ENCODE results near the gene ENTREP1.
"Not testable (repeated sequence)": the region's sequence is repeated elsewhere in the genome, so short reads cannot be mapped to it uniquely, and the experiment has no call there.

The ENTREP1 gene

DNA sequence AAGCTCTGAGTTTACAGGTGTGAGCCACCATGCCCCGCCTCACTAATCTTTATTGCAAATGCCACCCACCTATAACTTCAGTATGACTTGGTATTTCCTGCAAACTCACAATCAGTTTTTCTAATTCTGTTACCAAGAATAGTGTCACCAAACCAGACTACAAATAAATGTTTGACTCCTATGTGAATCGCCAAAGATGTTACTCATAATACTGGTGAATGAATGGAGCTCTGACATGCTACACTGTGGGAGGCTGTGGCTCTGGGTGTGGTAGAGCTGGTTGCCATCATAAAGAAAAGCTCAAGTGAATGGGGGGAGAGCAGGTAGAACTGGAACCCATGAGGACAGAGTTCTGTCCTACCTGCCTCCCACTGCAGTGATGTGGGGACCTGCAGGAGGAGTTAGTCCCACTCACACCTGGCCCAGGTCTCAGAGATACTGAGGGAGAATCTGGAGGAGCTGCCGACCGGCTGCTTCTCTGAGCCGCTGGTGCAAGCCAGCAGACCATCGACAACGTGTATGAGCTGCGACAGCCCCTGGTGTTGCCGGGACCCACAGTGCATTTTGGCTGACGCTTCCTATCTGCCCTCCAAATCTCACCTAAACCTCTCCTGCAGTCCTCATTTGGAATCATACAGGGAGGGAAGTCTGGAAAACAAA is 95.7 kb downstream of the ENTREP1 start:
- no peak for DNase-seq

DNA sequence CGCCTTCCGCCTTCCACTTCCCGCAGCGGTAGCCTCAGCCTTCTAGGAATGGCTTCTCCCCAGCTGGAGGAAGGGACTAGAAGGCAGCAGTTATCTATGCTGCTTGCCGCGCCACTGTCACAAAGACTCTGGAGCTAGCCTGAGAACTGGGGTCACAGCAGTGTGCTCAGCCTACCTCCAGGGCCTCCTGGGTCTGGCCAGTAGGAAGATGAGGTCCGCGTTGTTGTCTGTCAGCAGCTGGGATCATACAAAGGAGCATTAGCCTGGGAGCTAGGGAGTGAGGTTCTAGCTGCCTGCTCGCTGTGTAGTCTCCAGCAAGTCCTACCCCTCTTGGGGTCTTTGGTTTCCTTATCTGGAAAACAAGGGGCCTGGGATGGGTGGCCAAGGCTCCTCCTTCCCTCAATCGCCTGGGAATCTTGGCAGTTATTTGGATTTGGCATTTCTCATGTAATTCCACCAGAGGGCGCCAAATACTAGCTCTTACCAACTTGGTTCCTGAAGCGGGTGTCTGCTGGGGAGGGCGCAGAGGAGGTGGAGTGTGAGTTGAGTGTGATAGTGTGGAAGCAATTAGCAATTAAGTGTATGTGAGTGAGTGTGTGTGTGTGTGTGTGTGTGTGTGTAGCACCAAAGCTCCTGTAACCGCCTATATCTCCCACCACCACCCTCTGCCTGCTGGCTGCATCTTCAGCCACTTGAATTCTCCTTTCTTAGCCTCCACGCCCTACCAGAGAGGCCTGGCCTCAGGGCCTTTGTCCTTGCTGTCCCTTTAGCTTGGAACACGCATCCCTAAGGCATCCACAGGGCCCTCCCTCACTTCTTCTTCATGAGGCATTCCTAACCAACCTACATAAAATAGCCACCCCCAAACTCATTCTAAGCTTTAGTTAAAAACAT is 97.1 kb downstream of the ENTREP1 start:
- DNase-seq = peak; percentile 68

DNA sequence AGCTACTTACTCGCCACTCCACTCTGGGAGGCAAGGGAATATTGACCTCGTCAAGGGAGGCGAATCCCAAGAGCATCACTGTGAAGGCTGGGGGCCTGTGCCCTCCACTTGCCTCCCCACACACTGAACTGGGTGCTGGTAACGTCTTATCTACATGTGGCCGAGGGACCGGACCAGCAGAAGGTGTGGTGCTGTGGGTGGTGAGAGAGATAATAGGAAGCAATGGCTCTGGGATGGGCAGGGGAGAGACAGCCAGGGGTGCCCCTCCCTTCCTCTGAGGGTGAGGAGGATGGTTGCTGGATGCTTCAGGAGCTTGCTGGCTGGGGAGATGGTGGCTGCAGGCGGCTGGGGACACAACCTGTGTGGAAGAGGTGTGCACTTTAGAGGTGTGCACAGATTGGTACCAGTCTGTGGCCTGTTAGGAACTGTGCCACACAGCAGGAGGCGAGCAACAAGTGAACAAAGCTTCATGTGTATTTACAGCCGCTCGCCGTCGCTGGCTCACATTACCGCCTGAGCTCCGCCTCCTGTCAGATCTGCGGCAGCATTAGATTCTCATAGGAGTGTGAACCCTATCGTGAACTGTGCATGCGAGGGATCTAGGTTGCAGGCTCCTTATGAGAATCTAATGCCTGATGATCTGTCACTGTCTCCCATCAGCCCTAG is 100.3 kb downstream of the ENTREP1 start:
- DNase-seq = no peak

DNA sequence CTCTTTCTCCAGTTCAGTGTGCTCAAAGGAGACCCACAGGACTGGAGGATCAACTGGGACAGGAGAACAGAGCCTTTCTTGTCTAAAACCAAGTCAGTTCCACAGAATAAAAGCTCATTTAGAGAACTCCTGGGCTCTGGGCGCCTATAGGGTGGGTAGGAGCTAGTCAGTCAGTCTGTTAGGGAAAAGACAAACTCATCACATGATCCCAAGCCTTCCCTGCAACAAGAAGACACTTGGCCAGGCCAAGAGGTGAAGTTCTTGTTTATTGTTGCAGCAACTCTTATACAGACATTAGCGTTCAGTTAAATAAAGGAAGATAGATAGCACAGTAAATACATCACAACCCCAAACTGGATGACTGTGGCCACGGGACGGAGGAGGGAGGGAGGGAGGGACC is 102.3 kb downstream of the ENTREP1 start:
- DNase-seq = no peak

DNA sequence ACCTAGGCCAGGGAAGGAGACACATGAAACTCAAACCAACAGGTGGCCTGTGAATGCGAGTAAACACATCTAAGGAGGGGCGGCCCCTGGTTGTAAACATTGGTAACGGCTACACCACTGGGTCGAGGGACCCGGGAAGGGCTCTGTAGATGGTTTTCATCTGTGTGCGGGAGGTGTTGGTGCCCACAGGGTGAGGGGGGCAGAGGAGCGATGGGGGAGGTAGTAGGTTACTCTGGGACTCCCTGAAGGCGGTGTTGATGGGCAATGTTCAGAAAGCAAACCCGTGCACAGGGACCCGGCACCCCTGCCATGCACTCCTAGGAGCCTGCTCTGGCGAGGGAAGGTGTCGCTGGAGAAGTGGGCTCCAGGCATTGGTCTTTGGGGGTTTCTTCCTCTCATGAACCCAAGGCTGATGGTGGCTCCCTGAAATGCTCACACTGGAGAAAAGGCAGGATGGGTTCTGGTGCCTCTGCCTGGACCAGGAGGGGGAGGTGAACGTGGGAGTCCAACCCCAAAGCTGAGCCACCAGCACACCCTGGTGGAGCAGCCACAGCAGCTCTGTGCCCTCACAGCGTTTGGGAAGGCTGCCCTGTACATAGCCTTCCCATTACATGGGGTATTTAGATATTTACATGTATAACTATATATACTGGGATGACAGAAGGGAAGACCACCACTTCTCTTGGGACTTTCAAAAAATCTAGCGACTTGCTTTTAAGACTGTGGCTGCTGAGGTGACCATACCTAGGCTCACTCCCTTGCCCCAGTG is 103.2 kb downstream of the ENTREP1 start:
- no peak for DNase-seq

DNA sequence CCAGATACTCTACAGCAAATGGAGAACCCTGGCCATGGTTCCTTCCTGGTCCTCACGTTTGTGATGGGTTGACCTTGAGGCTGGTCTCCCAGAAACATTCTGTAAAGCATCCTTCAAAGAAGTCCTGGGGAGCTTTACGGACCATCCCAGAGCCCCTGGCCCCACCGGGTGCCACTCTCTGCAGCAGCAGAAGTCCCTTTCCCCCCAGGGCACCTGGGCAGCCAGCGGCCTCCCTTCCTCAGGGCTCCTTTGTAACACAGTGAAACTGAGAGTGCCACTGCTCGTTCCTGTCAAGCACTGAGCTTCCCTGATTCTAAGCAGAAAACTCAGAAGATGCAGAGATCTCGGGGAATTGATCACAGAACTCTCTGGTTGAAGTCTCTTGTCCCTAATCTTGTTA is 104.3 kb downstream of the ENTREP1 start:
- no peak for DNase-seq

DNA sequence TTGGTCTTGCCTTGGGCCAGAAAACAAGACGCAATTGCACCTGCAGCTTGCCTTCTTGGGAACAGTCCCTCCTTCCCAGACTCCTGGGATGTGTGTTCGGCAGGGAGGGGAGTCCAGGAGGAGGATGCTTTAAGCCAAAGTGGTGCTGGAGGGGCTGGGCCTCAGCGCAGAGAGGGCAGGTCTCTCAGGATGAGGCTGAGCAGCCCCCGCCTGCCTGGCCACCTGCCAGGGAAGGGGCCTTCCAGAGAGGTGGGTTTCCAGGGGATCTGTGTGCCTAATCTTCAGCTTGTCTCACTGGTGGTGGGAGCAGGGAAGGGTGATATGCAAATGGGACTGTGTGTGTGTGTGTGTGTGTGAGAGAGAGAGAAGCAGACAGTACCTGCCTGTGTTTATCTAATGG is 105.2 kb downstream of the ENTREP1 start:
- DNase-seq = no peak

DNA sequence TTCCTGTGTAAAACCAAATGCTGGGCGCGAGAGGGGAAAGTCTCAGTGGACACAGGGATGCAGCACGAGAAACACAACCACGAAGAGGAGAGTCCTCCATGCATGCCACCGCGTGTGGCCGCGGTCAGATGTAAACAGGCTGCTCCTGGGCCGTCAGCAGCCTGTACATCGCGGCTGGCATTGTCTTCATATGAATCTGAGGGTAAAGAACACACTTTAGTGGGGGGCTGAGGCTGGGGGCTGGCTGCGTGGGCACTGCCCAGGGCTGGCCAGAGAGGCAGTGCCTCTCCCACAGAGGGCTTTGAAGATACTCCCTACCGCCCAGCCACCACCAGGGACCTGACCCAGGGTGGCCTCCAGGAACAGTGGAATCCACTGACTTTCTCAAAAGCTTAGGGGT is 106.2 kb downstream of the ENTREP1 start:
- no peak for DNase-seq

DNA sequence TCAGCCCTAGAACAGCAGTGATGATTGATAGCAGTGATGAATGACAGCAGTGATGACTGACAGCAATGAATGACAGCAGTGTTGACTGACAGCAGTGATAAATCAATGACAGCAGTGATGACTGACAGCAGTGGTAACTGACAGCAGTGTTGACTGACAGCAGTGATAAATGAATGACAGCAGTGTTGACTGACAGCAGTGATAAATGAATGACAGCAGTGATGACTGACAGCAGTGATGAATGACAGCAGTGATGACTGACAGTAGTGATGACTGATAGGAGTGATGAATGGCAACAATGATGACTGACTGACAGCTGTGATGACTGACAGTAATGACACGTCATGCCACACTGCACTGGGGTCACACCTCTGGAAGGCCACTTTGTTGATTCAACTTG is 106.8 kb downstream of the ENTREP1 start:
- peak; percentile 3 for DNase-seq

DNA sequence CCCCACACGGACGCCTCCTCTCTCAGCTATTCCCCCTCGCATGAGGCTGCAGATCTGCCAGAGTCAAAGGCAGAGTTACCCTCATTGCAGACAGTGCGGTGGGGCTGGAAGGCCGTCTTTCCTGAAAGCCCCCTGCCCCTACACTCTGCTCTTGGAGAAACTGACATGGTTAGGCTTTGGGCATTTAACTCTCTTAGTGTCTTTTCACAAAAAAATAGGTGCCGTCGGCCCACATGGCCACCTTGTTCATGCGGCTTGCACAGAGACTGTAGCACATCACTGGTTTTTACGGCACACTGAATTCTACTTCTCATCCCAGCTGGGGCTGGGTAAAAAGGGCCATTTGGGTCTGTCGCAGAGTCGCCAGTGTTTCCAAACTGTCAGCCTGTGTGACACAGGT is 107.6 kb downstream of the ENTREP1 start:
- DNase-seq = no peak

DNA sequence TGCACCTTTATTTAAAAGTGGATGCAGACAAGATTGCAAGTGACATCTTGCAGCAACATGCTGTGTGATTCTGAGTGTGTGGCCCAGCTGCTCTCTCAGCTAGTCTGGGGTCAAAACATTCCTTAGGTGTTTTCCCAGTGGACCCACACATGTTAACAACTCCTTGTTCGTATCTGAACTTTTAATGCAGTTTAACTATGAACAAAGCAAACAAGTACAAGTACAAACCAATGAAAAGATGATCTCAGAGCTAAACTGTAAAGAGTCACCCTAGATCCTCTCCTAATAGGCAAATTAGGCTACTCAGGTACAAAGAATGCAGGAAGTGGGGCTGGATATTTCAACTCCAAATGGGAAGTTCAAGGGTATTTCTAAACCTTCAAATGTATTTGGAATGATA is 108.4 kb downstream of the ENTREP1 start:
- no peak for DNase-seq

DNA sequence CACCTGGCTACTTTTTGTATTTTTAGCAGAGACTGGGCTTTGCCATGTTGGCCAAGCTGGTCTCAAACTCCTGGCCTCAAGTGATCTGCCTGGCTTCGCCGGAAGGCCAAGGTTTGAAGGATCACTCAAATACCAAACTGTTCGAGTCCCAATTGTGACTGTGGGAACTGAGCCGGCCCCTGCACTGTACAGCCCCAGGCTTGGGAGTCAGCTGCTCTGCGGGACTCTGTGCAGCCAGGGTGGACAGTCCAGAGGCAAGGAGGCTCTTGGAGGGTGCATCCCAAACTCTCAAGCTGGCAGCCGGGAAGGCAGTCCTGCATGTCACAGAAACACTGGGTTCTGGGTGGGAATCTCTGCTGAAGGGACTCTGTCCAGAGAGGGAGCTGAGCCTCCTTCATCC is 109.0 kb downstream of the ENTREP1 start:
- DNase-seq = no peak

DNA sequence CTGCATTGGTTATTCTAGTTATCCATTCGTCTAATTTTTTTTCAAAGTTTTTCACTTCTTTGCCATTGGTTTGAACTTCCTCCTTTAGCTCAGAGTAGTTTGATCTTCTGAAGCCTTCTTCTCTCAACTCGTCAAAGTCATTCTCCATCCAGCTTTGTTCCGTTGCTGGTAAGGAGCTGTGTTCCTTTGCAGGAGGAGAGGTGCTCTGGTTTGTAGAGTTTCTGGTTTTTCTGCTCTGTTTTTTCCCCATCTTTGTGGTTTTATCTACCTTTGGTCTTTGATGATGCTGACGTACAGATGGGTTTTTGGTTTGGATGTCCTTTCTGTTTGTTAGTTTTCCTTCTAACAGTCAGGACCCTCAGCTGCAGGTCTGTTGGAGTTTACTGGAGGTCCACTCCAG is 114.6 kb downstream of the ENTREP1 start:
- not testable (repeated sequence) for DNase-seq

DNA sequence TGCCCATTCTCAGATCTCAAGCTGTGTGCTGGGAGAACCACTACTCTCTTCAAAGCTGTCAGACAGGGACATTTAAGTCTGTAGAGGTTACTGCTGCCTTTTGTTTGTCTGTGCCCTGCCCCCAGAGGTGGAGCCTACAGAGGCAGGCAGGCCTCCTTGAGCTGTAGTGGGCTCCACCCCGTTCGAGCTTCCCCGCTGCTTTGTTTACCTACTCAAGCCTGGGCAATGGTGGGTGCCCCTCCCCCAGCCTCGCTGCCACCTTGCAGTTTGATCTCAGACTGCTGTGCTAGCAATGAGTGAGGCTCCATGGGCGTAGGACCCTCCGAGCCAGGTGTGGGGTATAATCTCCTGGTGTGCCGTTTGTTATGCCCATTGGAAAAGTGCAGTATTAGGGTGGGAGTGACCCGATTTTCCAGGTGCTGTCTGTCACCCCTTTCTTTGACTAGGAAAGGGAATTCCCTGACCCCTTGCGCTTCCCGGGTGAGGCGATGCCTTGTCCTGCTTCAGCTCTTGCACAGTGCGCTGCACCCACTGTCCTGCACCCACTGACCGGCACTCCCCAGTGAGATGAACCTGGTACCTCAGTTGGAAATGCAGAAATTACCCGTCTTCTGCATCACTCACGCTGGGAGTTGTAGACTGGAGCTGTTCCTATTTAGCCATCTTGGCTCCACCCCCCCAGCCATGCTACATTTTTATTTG is 115.4 kb downstream of the ENTREP1 start:
- DNase-seq = not testable (repeated sequence)

Data from DMS53 (cell line).